Amygdala (tissue), 56 donors: ENCODE results near the gene CCDC74A.
"Not testable (repeated sequence)": the region's sequence is repeated elsewhere in the genome, so short reads cannot be mapped to it uniquely, and the experiment has no call there.

ENCODE experiments used
- DNase-seq, 56 donors: peaks; one replicate each; lab custom pipeline; 2025; lab: John Stamatoyannopoulos, UW

The CCDC74A gene

DNA sequence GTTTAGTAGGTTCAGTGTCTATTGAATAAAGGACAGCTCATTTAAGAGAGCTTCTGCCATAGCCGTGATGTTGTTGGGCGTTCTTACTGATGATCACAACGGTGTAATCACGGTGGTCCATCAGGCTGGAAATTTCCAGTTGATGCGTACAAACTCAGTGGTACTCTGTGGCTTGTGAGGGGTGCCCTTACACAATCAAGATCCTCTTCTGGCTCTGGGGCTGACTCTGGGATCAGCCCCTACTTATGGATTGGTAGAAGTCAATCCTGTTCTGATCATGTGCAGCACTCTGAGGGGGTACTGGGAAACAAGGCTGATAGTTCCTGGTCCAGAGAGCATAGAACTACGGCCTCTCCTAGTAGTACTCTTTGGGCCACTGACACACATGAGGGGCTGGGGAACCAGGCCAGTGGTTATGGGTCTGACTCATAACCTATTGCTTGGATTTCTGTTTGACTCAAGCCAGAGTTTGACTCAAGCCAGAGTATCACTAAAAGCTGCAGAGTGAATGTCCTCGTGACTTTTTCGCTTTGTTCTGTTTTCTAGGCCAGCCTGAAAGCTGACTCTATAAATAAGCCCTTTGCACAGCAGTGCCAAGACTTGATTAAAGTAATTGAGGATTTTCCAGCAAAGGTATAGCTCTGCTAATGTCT is 29.2 kb upstream of the CCDC74A start:
- not testable (repeated sequence) for DNase-seq

DNA sequence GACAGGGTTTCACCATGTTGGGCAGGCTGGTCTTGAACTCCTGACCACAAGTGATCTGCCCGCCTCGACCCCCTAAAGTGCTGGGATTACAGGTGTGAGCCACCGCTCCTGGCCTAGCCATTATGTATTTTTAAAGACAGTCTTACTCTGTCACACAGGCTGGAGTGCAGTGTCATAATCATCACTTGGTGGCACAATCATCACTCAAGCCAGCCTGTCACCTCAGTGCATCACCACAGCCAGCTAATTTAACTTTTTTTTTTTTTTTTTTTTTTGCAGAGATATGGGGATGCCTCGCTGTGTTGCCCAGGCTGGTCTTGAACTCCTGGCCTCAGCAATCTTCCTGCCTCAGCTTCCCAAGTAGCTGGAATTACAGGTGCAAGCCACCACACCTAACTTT is 24.1 kb upstream of the CCDC74A start:
- not testable (repeated sequence) for DNase-seq

DNA sequence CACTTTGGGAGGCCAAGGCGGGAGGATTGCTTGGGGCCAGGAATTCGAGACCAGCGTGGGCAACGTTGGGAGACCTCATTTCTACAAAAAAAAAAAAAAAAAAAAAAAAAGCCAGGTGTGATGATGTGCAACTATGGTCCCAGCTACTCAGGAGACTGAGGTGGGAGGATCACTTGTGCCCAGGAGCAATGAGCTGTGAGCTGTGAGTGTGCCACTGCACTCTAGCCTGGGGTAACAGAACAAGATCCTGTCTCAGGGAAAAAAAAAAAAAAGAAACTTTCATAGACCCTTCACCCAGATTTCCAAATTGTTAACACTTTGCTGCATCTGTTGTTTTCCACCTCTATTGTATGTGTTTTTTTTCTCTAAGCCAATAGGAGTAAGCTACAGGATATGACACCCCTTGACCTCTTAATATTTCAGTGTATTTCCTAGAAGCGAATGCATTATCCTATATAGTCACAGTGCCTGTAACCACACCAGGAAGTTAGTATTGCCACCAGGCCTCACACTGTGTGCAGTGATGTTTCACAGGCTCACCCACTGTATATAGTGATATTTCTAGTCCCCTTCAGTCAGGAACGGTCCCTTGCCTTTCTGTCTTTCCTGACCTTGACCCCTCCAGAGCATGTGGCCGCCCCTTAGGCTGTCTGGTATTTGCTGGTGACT is 23.5 kb upstream of the CCDC74A start:
- not testable (repeated sequence) for DNase-seq

DNA sequence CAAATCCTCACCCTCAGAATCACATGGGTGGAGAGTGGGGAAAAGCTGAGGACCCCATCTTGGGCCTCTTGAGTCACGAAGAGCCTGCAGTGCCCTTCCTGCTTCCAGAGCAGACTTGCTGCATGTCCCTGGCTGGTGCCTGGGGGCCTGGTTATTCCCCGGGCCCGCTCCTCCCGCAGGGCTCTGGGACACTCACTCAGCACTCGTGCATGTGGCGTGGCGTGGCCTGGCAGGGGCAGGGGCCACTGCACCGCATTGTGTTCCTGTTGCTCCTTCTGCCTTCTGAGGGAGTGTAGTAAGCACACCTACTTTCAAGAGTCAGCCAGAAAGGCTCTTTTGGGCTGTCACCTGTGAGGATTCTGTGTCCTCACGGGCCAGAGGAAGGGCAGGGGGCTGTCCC is 18.1 kb upstream of the CCDC74A start:
- DNase-seq: no peak

DNA sequence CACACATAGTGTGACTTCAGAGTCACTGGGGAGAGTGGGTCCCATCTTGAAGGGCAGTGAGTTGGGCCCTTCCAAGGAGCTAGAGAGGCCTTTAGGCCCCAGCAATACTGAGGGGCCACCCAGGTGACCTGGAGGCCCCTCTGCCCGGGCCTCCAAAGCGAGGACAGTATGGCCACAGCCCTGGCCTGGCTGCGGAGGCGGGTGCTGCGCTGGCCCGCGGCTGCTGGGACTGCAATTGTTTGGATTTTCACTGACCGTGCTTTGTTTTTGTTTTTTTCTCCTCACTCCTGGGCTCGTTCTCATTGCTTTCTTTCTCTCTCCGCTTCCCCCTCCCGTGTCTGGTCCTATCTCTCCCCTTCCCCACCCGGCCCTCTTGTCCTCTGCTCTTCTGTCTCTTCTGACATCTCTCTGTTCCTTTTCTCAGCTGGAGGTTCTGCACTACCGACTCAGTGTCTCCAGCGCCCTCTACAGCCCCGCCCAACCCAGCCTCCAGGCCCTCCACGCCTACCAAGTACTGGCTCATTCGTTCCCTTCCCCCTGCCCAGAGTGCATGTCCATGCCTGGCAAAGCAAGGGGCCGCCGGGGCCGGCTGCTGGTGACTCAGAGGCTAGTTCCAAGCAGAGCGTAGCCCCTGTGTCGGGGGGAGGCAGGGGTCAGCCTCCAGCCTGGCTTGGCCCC is 16.3 kb upstream of the CCDC74A start:
- DNase-seq: not testable (repeated sequence)

DNA sequence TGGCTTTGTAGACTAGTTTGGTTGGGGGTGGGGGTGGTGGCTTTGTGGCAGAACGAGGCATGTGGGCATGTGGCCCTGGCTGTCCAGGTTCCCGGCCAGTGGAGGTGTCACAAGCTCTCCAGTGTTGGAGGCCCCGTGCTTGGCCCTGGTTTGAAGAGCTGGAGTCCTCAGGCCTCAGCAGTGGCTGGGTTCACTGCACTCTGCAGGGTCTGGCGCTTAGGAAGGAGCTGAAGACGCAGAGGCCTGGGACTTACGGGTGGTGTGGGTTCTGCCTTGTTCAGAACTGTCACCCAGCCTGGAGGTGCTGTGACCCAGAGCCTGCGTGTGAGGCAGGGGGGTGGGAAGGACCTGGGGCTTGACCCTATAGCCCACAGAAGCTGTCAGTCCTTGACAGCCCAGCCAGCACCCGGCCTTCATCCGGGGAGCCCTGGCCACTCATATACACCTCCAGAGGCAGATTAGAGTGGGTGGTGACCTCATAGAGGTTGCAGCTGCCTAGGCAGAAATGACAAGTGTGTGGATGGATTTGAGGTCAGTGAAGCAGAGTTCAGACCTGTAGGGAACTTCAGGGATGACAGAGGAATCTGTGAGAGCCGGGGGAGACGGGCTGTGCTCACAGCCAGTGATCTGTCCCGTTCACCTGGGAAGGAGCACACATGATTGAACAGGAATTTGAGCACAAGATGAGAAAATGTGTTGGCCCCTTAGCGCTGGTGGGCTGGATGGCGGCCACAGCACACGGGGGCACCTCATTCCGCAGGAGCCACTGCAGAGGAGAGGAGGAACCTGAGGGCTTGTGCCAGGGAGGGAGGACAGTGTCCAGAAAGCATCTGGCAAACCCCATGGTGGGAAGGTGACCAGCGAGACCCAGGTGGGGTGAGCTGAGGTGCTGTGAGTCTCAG is 15.5 kb upstream of the CCDC74A start:
- DNase-seq: peak in 3 of 56 donors; percentile 23 to 45 (median 23)

DNA sequence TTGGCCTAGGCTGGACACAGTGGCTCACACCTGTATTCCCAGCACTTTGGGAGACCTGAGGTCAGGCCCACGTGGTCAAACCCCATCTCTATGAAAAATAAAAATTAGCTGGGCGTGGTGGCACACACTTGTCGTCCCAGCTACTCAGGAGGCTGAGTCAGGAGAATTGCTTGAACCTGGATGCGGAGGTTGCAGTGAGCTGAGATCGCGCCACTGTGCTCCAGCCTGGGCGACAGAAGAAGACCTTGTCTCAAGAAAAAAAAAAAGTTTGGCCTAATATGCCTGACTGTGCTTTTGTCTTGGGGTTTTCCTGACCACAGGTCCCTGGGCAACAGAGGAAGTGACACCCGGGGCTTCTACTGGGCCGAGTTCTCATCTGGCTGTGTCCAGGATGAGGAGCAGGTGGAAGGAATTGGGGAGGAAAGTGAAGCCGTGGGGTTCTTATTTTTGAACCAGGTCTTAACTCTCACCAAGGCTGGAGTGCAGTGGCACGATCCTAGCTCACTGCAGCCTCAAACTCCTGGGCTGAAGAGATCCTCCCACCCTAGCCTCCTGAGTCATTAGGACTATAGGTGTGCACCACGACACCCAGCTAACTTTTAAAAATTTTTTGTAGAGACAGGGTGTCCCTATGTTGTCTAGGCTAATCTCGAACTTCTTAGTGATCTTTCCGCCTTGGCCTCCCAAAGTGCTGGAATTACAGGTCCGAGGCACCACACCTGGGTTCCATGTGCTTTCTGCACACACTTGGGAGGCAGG is 13.1 kb upstream of the CCDC74A start:
- DNase-seq: not testable (repeated sequence)

DNA sequence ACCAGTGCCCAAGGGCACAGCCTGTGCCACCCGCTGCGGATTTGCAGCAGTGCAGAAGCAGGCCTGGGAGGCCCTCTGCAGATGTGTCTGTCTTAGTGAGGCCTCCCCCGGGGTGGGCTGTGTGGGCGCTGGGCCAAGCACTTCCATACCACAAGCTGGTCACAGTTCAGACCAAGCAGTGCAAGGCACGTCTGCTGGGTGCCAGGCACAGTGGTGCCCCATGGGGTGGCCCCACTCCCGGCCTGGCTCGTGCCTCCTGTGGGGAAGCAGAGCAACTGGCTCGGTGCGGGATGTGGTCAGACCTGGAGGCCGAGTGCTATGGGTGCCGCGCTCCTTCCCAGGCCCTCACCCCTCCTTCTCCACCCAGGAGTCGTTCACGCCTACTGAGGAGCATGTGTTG is 12.5 kb upstream of the CCDC74A start:
- DNase-seq: not testable (repeated sequence)

DNA sequence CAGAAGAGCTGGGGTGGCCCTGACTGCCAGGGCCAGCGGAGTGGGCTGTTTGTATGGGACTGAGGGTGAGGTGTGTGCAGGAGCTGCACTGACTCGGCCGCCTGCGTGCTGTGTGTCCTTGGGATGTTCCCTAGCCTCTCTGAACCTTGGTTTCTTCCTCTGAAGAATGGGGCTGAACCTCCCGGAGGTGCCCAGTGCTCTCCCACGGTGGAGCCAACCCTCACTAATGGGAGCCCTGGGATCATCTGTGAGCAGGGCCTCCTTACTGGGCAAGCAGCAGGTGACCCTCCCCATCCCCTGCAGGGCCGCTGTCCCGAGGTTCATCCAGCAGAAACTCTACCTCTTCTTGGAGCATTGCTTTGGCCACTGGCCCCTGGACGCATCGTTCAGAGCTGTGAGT is 11.7 kb upstream of the CCDC74A start:
- DNase-seq: no peak

DNA sequence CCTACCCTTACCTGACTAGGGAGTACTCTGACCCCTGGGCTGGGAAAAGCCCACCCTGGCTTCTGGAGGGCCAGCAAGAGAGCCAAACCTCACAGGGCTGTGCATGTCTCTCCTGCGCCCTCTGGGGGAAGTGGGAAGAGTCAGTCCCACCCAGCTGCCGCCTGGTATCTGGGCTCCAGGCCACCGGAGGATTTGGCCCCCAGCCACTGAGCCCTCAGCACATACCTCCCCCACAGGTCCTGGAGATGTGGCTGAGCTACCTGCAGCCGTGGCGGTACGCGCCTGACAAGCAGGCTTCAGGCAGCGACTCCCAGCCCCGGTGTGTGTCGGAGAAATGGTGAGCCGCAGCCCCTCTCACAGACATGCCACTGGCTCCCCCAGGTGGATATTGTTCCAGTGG is 11.1 kb upstream of the CCDC74A start:
- not testable (repeated sequence) for DNase-seq

DNA sequence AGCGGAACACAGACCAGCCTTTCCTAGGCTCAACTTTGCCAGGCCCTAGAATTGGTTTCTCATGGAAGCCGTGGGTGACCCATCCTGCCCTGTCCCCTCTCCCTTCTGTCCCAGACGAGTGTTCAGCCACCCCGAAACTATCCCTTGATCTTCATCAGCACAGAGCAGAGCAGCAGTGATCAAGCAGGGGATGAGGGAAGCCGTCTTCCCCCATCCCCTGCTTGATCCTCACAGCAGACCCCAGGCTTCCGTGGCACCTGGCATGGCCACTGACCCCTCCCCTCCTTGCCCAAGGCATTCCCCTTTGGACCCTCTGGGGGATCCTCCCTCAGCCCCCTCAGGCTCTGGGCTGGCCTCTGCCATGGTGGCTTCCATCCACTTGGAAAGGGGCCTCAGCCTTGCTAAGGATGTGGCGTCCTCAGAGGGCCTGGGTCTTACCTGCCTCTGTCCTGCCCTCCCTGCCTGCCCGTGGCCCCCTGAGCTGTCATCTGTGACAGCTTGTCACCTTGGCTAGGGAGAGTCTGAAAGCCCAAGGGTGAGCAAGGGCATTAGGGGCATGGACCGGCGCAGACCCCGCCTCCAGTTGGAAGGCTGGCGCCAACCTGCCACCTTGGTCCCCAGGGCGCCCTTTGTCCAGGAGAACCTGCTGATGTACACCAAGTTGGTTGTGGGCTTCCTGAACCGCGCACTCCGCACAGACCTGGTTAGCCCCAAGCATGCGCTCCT is 10.4 kb upstream of the CCDC74A start:
- no peak for DNase-seq

DNA sequence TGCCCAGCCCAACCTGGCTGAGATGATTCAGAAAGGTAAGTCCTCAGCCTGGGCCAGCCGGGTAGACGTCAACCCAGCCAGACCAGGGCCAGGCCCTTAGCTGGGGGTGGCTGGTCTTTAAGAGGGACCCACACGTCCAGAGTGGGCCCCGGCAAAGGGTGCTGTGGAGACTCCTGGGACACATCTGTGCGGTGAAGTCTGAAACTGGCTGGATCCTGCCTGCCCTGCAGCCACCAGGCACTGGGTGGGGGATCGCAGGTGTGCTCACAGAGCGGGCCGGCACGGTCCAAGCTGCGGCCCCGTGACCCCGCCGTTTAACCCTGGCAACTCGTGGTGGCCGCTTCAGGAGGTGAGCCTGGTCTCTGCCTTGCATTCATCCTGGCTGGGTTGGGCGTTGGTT is 9.8 kb upstream of the CCDC74A start:
- DNase-seq: not testable (repeated sequence)

DNA sequence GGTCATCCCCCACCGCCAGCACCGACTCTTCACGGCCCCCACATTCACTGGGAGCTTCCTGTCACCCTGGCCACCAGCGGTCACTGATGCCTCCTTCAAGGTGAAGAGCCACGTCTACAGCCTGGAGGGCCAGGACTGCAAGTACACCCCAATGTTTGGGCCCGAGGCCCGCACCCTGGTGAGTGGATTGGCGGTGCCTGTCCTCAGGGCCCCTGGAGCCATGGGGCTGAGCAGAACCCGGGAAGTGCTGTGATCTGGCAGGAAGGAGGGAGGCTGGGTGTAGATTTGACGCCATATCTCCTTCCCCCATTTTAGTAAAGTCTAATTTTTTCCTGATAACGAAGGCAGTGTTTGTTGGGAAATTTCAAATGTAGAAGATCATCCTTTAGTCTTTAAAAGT is 9.2 kb upstream of the CCDC74A start:
- not testable (repeated sequence) for DNase-seq

DNA sequence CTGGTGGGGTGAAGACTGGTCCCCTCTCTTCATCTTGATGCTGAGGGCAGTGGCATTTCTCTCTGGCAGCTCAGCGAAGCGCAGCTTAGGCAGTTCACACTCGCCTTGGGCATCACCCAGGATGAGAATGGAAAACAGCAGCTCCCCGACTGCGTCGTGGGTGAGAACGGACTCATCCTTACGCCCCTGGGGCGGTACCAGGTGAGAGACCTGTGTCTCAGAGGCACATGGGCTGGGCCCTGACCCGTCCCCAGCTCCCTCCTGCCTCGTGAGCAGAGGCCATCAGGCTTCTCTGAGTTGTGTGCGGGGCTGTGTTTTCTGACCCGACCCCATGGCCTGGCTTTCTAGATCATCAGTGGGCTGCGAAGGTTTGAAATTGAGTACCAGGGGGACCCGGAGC is 8.2 kb upstream of the CCDC74A start:
- no peak for DNase-seq

DNA sequence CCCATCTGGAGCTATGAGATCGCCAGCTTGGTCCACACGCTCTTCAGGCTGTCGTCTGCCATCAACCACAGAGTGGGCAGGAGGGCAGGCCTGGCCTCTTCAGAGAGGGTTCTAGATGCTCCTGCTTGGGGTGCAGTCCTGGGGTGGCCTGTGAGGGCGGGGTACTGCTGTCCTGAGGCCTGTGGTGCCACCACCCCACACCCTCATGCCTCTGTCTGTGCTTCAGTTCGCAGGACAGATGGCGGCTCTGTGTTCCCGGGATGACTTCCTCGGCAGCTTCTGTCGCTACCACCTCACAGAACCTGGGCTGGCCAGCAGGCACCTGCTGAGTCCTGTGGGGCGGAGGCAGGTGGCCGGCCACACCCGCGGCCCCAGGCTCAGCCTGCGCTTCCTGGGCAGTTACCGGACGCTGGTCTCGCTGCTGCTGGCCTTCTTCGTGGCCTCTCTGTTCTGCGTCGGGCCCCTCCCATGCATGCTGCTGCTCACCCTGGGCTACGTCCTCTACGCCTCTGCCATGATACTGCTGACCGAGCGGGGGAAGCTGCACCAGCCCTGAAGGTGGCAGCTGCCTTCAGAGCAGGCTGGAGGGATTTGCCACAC is 7.7 kb upstream of the CCDC74A start:
- not testable (repeated sequence) for DNase-seq

DNA sequence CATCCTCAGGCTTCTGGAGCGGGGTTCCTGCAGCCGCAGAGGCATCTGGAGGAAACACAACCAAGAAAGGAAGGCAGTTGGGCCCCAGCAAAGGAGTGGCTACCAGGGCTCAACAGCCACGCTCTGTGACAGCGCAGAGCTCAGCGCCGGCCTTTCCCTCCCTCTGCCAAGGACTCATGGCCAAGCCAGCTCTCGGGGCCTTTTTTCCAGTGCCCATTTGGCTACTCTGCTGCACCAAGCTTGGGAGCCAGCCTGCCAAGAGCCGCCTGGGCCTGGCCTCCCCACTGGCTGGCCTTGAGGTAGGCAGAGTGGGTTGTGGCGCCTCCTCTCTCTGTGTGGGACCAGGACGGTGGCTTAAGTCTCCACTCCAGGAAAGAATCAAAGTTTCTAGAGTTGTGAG is 7.2 kb upstream of the CCDC74A start:
- peak in 11 of 56 donors; percentile 6 to 65 (median 32) for DNase-seq

DNA sequence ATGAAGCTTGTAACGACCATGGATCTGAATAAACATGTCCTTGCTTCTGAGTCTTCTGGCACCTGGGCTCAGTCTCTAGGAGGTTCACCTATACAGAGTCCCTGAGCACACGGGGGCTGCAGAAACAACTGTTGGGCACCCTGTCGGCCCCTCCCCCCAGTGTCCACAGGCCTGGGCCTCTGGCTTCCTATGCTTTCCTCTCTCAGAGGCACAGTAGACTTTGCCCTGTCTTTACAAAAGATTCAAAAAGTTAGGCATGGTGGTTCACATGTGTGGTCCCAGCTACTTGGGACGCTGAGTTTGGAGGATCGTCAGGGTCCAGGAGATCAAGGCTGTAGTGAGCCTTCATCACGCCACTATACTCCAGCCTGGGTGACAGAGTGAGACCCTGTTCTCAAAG is 6.2 kb upstream of the CCDC74A start:
- DNase-seq: not testable (repeated sequence)

DNA sequence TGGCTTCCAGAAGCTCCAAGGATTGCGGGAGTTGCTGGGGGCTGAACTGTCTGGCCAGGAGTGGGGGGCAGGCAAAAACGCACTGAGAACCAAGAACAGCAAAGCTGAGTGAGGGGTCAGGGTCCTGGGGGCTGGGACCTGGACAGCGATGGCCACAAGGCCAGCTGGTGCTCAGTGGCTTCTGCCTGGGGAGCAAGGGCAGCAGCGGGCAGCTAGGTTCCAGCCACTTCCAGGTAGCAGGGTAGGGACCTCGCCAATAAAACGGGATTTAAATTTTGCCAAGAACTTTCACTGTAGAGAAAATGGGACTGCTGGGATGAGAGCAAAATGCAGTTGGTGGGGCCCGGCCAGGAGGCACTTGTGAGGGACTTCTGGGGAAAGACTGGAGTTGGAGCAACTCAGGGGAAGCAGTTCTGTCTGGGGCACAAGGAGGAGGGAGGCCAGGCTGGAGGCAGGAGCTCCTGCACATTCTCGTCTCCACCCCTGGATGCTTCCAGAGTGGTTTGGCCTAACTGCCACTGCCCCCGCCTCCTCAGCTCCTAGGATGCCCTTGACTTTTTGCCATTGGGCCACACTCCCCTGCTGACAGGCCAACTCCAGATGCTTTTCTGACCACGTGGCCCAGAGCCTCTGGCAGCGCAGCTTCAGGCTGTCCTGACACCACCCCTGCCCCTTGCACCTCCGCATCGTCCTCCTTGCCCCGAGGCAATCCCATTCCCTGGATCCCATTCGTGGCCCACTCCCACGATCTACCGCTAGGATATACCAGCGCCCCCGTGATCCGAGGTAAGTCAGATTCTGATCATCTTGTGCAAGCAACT is 5.5 kb upstream of the CCDC74A start:
- no peak for DNase-seq
